Measurements from ENCODE around the gene F3.

- TF ChIP-seq CTCF (optimal IDR thresholded peaks at IDR 0.05 in 1 of 3, IDR thresholded peaks at IDR 0.05 in 1 of 3, conservative IDR thresholded peaks at IDR 0.05 in 1 of 3; ENCODE audit: extremely low read depth in 1 of 3, insufficient read depth in 2 of 3, low read length in 3 of 3) (no peak), EZH2 (IDR thresholded peaks at IDR 0.05; ENCODE audit: low read length) (no peak)
Measured at GRCh38 chr1:94590203-94591137, 48.9 kb upstream of the F3 start.
